Activated B cell treated with CpG ODN at 0.5 μM for 24 hours (primary cell): ENCODE data around the gene HTR2A. TPM values are rescaled to one million over a fixed set of nuclear protein-coding genes. Genes with fewer than 3 reads are reported as not detected.

Experiments
- ATAC-seq: fragments of 200-7000 bp; cut with Tn5 transposase; one replicate; pipeline ENCODE4 v1.10.0; 2021; ENCODE audit warnings: low read depth, mild to moderate bottlenecking, moderate library complexity
- CTCF ChIA-PET: fragments of 350-600 bp; sonication (Branson Sonifier 250); formaldehyde crosslinking; loops from one replicate; lab custom pipeline; 2021; ENCODE audit warnings: antibody characterized with exemption; lab: Charles Lee
- POLR2A ChIA-PET: fragments of 350-600 bp; sonication (Branson Sonifier 250); formaldehyde crosslinking; loops from one replicate; lab custom pipeline; 2021; ENCODE audit warnings: antibody characterized with exemption; lab: Charles Lee
- DNase-seq: peaks from one replicate; pipeline ENCODE4 v3.0.0; 2022
- H3K27ac Mint-ChIP-seq: one replicate; pipeline ENCODE4 v1.8.0; 2020; ENCODE audit warnings: mixed read lengths
- H3K27me3 Mint-ChIP-seq: one replicate; pipeline ENCODE4 v1.8.0; 2021; ENCODE audit warnings: mixed read lengths
- H3K36me3 Mint-ChIP-seq: one replicate; pipeline ENCODE4 v1.8.0; 2021; ENCODE audit warnings: low read depth, mixed read lengths
- H3K4me1 Mint-ChIP-seq: one replicate; pipeline ENCODE4 v1.8.0; 2021; ENCODE audit warnings: mixed read lengths
- H3K4me3 Mint-ChIP-seq: one replicate; pipeline ENCODE4 v1.8.0; 2020; ENCODE audit warnings: mild to moderate bottlenecking, mixed read lengths
- H3K9me3 Mint-ChIP-seq: one replicate; pipeline ENCODE4 v1.8.0; 2020; ENCODE audit warnings: mixed read lengths
- intact Hi-C: fragments of 100-400 bp; cut with micrococcal nuclease; formaldehyde crosslinking; loops from one replicate; pipeline ENCODE4 v1.15.1; 2024
- total RNA-seq: library from RNA; stranded (reverse); gene quantifications from 2 replicates; pipeline ENCODE4 v1.2.3, GENCODE V29; 2022
- TF ChIP-seq, protein P1 (sequence below): fragments of 200-600 bp; IDR thresholded peaks from one replicate; pipeline ENCODE4 v1.8.0; 2022; ENCODE audit warnings: antibody characterized with exemption, mild to moderate bottlenecking

Gene HTR2A
- total RNA-seq, 1 donor from 2014 or later = not detected

DNA sequence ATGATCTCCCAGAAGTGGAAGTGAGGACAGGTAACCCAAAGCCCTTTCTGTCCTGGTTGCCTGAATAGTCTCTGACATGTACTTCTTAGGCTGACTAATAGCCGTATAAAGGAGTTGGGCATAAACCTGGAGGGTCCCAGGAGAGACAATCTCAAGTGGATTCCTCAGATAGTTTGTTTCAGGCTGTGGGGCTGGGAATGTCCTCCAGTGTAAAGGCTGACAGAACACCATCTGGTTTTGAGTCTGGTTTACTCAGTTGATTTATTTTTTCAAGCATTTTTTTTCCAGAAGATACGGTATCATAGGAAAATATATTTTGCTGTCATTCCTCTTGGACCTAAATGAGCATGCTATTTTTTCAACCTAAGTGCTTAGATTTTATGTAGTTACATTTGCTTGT lies 15.2 kb downstream of the HTR2A start:
- CTCF ChIA-PET = no interaction called here
- intact Hi-C loops = no loop called here
- H3K27me3 Mint-ChIP-seq = peaks cover 41% of the 10 kb centered on the region
- no peak overlapping the region for H3K4me3 Mint-ChIP-seq
- H3K36me3 Mint-ChIP-seq = no peaks in the 10 kb centered on the region
- no peak for DNase-seq
- ATAC-seq = no peak
- H3K9me3 Mint-ChIP-seq = no peaks in the 10 kb centered on the region
- TF ChIP-seq, protein P1, sequence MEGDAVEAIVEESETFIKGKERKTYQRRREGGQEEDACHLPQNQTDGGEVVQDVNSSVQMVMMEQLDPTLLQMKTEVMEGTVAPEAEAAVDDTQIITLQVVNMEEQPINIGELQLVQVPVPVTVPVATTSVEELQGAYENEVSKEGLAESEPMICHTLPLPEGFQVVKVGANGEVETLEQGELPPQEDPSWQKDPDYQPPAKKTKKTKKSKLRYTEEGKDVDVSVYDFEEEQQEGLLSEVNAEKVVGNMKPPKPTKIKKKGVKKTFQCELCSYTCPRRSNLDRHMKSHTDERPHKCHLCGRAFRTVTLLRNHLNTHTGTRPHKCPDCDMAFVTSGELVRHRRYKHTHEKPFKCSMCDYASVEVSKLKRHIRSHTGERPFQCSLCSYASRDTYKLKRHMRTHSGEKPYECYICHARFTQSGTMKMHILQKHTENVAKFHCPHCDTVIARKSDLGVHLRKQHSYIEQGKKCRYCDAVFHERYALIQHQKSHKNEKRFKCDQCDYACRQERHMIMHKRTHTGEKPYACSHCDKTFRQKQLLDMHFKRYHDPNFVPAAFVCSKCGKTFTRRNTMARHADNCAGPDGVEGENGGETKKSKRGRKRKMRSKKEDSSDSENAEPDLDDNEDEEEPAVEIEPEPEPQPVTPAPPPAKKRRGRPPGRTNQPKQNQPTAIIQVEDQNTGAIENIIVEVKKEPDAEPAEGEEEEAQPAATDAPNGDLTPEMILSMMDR = no peak
- no peak overlapping the region for H3K27ac Mint-ChIP-seq
- POLR2A ChIA-PET = no interaction called here
- no peaks in the 10 kb centered on the region for H3K4me1 Mint-ChIP-seq

DNA sequence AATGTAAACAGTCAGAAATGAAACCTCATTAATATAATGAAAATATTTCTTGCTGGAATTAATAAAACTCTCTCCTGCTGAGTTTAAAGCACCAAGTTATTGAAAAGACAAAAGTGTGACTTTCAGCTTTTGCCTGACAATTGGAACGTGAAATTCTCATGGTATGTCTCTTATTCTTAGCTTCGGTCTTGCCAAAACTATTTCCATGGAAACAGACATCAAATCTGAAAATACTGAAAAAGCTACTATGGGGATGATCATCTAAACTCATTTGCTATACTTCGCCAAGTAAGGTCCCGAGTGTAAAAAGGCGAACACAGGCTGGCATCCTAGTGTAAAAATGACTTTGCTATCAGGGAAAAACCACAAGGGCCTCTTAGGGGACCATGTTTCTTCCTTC lies 22.8 kb downstream of the HTR2A start:
- intact Hi-C loops = no loop called here
- no peaks in the 10 kb centered on the region for H3K9me3 Mint-ChIP-seq
- H3K27me3 Mint-ChIP-seq = peaks cover 22% of the 10 kb centered on the region
- no peaks in the 10 kb centered on the region for H3K4me1 Mint-ChIP-seq
- ChIA-PET POLR2A (no interaction called here), CTCF (no interaction called here)
- ATAC-seq (no peak), DNase-seq (no peak)
- H3K4me3 Mint-ChIP-seq = no peak overlapping the region
- TF ChIP-seq, protein P1 = no peak
- no peak overlapping the region for H3K27ac Mint-ChIP-seq
- H3K36me3 Mint-ChIP-seq = no peaks in the 10 kb centered on the region

DNA sequence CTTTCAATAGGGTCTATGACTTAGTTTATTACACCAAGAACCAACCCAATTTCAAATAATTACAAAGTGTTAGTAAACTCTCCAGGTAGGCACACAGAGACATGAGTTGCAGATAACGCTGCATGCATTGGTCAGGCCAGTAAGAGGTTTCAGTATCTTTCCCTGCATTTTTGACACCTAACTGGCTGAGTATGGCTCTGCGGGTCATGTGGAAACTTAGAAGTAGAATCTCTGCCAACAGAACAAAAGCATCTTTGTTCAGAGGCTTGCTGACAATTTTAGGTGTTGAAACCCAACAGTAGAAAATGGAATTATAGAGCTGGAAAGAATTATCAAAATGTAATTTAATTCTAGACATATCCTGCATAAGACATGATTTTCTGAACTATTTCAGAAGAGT lies 25.3 kb downstream of the HTR2A start:
- Mint-ChIP-seq H3K4me1 (no peaks in the 10 kb centered on the region), H3K9me3 (no peaks in the 10 kb centered on the region), H3K4me3 (no peak overlapping the region), H3K27me3 (peaks cover 6% of the 10 kb centered on the region), H3K27ac (no peak overlapping the region), H3K36me3 (no peaks in the 10 kb centered on the region)
- DNase-seq (no peak), ATAC-seq (no peak)
- intact Hi-C loops = no loop called here
- TF ChIP-seq, protein P1 = no peak
- ChIA-PET POLR2A (no interaction called here), CTCF (no interaction called here)

DNA sequence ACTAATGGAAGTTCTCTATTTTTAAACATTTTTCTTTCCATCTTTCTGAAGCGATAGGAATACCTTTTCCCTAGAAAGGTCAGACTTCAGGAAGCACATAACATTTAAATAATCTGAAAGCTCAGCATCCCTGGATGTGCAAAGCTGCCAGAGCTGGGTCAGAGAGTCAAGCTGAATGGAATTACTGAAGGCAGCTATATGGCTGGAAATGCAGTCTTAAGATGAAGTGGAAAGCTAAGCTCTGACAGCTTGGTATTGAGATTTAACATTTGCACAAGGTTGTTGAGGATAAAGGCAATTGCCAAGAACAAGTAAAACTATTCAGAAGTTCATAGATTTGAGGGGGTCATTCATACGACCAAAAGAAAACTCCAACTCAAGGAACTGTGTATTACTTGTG lies 28.8 kb downstream of the HTR2A start:
- ATAC-seq (no peak), DNase-seq (no peak)
- no peak overlapping the region for H3K27ac Mint-ChIP-seq
- no peak overlapping the region for H3K4me3 Mint-ChIP-seq
- H3K9me3 Mint-ChIP-seq = no peaks in the 10 kb centered on the region
- CTCF ChIA-PET = interaction anchor here (0.6 kb wide), 1 partner anchor 16 kb away, joined by 3 read pairs; no protein-coding TSS in a partner anchor
- intact Hi-C loops = no loop called here
- POLR2A ChIA-PET = no interaction called here
- peaks cover 7% of the 10 kb centered on the region for H3K27me3 Mint-ChIP-seq
- no peaks in the 10 kb centered on the region for H3K4me1 Mint-ChIP-seq
- TF ChIP-seq, protein P1 = no peak
- H3K36me3 Mint-ChIP-seq = no peaks in the 10 kb centered on the region

DNA sequence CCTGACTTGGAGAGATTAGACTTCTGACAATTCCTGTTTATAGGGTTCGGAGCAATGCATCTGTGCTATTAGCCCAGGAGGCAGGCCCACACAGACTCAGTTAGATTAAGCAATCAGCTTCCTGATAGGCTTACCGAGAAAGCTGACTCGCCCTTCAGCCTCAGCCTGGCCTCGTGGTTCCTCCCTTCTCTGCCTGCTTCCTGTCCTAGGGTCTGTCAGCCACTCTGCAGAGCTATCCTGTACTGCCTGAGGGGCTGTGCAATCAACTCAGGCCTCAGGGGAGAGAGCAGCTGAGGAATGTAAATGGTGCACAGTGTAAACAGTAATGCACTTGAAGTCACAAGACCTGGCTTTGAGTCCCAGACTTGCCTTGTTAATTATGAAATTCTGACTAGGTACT lies 30.7 kb downstream of the HTR2A start:
- POLR2A ChIA-PET = no interaction called here
- Mint-ChIP-seq H3K27me3 (peaks cover 7% of the 10 kb centered on the region), H3K4me1 (no peaks in the 10 kb centered on the region), H3K9me3 (no peaks in the 10 kb centered on the region), H3K27ac (no peak overlapping the region), H3K4me3 (no peak overlapping the region), H3K36me3 (no peaks in the 10 kb centered on the region)
- ATAC-seq = no peak
- no peak for DNase-seq
- TF ChIP-seq, protein P1 = no peak
- CTCF ChIA-PET = no interaction called here
- intact Hi-C loops = no loop called here
